GM21786 (cell line): Measurements from ENCODE around the gene BBS7.

ENCODE experiments used
- ATAC-seq: cut with Tn5 transposase; IDR thresholded peaks from one replicate; pipeline ENCODE4 v1.9.1; 2021; ENCODE audit not compliant: unreplicated experiment

BBS7 gene, protein sequence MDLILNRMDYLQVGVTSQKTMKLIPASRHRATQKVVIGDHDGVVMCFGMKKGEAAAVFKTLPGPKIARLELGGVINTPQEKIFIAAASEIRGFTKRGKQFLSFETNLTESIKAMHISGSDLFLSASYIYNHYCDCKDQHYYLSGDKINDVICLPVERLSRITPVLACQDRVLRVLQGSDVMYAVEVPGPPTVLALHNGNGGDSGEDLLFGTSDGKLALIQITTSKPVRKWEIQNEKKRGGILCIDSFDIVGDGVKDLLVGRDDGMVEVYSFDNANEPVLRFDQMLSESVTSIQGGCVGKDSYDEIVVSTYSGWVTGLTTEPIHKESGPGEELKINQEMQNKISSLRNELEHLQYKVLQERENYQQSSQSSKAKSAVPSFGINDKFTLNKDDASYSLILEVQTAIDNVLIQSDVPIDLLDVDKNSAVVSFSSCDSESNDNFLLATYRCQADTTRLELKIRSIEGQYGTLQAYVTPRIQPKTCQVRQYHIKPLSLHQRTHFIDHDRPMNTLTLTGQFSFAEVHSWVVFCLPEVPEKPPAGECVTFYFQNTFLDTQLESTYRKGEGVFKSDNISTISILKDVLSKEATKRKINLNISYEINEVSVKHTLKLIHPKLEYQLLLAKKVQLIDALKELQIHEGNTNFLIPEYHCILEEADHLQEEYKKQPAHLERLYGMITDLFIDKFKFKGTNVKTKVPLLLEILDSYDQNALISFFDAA

DNA sequence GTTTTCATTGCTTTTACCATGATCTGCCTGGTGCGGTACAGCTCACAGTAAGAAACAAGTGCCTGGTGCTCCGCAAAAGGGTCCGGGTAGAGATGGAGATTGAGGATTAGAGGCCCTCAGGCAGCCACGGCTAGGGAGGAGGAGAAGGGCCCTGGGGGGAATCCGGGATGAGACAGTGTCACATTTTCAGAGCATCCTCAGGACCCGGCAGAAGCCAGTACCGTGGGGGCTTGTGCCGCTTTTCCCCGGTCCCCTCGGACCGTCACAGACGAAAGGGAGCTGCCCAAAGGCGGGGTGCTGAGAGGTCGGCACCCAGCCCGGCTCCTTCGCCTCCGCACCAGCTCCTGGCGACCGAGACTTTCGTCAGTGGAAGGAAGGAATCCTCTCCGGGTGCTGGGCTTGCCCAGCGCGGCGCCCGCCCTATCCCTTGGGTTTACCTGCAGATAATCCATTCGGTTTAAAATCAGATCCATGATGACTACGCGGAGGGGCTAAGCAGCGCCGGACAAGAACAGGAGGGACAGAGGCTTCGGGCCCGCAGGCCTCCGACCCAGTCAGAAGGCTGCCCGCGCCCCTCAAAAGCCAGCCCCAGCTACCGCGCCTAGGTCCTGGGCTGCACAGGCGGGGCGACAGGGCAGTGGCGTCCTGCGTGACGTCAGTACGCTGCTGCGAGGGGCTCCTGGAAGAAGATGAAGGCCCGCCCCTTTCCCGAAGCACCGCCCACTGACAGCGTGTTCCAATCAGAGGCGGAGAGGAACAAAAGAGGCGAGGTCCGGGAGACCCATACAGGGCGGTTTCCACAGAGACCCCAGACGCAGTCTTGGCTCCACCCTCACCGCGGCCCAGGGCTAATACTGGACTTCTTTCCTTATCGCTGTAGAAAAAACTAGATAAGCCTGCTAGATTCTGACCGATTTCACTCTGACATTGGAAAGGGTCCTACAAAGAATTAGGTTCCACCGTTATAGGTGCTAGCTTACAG, at the start of gene BBS7:
BBS7 (minus strand) TSS at position 634 of the 982 bp plus-strand sequence; CDS start at position 473, 161 bp downstream.
- ATAC-seq: peak; percentile 98

DNA sequence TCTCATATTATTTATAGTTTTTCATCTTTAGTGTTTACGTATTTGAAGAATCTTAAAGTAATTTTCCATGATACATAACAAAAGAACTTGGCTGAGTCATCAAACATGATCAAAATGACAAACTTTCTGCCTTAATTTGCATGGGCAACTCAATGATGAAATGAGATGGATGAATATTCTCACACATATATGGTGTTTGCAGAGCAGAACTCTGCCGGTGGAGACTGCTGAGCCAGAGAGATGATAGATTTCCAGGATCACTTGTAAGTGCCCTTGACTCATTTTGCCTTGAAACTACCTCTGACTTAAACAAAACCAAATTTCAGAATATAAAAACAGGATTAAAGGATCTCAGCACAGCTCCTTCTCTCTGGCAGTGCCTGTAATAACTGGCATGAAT, 43.4 kb upstream of the BBS7 start:
- no peak for ATAC-seq

DNA sequence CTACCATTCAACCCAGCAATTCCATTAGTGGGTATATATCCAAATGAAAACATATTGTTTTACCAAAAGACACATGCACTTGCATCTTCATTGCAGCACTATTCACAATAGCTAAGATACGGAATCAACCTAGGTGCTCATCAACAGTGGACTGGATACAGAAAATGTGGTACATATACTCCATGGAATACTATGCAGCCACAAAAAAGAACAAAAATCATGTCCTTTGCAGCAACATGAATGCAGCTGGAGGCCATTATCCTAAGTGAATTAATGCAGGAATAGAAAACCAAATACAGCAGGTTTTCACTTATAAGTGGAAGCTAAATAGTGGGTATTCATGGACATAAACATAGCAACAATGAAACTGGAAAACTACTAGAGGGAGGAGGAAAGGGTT, 38.1 kb upstream of the BBS7 start:
- ATAC-seq: no peak

DNA sequence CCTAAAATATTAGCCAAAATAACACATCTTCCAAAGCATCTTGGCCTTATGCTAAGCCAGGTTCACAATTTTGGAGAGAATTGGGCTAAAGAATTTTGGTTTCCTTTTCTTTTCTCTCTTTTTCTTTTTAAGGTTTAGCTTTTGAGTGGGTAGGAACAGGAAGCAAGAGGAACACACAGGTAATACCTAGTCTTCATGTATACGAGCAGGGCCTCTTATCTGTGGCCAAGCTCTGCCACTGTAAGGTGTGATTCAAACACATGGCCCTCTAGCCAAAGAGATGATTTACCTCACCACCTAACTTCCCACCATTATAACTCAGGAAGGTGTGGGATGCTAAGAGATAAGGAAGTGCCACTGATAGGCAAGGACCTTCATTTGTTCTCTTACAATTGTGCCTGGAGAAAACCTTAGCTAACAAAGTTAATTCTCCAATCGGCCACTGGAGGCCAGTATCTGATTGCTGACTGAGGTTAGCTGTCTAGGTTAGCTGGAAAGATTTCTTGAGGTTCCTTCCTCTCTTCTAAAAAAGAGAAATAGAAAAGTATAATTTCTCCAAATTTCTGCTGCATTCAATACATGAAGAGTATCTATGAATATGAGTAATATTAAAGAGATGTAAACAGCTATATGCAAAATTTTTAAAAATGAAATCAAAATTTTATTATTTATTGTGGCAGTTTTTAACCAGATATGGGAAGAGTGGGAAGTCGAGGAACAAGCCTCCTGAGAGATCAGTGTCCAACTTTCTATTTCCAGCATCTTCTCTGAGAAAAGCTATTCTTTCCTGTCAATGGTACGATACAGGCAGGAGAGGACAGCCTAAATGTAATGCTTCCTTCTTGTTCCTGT, 30.1 kb upstream of the BBS7 start:
- ATAC-seq: peak; percentile 91

DNA sequence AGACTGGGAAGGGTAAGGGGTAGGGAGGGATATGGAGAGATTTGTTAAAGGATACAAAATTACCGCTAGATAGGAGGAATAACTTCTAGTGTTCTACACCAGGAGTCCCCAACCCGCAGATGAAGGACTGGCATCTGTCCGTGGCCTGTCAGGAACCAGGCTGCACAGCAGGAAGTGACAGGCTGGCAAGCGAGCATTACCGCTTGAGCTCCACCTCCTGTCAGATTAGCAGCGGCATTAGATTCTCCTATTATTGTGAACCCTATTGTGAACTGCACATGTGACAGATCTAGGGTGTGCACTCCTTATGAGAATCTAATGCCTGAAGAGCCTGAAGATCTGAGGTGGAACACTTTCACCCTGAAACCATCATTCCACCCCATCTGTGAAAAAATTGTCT, 27.9 kb upstream of the BBS7 start:
- ATAC-seq: no peak

DNA sequence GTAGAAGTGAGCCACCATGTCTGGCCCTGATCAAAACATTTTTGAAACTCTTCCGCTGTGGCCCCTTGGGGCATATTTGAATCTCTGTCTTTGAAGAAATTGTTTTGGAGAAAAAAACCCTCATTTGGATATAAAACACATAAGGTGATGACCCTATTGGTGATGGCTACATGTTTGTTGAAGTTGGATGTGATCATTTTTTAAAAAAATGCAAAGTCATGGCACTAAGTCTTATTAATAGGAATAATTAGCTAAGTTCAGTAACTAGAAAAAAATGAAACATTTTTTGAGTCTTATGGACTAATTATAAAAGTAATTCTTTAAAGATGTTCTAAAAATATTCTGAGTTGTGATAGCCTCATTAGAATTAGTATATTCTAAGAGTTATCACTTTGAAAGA, 17.9 kb upstream of the BBS7 start:
- no peak for ATAC-seq

DNA sequence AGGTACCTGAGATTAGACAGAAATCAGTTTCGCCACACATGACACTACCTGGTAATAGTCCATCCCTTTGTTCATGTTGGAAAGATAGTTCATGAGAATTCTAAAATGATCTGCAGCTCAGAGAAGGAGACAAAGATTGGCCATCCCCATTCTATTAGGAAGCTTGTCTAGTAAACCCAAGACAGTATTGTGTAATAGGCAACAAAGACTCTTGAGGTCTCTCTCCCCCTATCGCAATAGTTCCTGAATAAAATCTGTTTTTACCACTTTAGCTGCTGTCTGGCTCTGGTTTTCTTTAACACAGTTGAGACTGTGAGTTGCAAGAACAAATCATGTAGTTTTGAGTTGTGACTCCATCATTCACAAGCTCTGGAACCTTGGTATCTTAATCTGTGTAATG, 14.8 kb upstream of the BBS7 start:
- no peak for ATAC-seq

DNA sequence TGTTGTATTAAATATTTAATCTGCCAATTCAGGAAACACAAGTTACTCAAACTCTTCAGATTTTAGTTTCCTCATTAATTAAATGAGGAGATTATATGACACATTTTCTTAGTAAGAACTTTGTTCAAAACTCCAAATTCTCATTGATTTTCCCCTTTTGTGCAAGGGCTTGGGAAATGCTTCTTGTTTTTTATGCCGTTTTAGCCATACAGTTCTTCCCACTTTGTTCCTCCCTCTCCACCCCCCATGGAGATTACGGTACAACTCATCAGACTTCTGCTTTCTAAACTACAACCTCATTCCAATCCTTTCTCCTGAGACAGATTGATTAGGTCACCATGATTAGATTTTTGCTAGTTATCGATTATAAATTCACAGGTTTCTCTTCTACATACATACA, 10.9 kb upstream of the BBS7 start:
- ATAC-seq: no peak

DNA sequence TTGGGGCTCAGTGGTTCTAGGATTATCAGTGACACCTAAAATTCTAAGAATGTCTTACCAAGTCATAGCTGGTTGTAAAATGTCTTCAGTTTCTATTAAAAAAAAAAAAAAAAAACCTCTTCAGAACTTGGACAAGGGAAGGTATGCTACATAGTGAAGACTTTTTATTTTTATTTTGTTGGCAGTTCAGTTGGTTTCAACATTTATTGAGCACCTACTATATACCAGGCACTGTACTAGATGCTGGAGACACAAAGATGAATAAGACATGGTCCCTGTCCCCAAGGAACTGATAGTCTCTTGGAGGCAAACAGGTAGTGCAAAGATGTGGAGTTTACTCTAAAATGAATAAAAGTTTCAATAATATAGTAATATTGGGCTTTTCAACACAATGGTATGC, 8.9 kb upstream of the BBS7 start:
- ATAC-seq: no peak

DNA sequence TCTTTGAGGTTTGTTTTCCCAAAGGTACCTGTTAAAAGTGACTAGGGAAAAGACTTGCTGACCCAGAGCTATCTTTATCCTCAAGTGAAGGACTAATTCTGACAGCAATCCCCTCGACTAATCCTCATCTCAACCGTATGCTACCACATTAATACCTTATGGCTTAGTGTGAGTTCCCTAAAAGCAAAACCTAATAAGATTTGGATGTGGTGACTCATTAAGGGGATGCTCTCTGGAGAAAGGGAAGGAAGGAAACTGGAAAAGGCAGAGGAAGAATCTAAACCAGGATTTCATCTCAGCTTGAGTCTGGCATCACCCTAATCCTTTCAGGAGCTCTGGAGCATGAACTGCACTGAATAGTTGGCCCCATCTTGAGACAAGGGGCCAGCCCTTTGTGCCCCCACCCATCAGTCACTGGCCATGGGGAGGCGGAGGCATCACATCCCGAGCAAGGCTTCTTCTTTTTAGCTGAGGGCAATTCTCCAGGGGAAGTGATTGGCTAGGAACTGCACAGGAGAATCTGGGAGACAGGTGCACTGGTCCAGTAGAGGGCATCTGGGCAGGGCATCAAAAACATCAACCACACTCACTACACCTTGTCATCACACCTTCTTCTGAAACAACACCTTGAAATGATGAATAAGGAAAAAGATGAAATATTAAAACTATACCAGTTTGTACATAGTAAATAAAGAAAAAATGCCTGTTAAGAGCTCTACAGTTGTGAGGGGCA, 6.9 kb upstream of the BBS7 start:
- no peak for ATAC-seq

DNA sequence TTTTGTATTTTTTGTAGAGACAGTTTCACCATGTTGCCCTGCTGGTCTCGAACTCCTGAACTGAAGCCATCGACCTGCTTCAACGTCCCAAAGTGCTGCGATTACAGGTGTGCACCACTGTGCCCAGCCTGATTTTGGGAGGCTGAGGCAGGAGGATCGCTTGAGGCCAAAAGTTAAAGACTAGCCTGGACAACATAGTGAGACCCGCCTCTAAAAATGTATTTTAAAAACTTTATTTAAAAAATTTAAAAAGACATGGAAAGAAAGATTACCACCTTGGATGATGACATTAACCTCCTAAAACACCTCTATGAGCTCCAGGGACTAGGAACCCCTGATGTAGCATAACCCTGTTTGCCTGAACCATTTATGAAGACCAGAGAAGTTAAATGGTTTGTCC, 5.8 kb upstream of the BBS7 start:
- ATAC-seq: no peak

DNA sequence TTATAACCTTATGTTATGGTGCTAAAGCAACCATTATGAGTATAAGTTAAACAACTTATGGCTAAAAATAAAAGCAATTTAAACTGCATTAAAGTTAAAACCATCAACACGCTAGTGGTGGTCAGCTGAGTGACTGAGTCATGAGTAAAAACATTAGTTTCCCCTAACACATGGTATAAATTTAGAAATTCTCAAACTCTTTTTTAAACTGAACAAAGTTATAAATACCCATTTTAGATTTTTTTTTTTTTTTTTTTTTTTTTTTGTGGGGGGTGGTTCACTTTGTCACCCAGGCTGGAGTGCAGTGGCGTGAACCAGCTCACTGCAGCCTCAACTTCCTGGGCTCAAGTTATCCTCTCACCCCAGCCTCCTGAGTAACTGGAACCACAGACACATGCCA, 5.4 kb upstream of the BBS7 start:
- ATAC-seq: no peak

DNA sequence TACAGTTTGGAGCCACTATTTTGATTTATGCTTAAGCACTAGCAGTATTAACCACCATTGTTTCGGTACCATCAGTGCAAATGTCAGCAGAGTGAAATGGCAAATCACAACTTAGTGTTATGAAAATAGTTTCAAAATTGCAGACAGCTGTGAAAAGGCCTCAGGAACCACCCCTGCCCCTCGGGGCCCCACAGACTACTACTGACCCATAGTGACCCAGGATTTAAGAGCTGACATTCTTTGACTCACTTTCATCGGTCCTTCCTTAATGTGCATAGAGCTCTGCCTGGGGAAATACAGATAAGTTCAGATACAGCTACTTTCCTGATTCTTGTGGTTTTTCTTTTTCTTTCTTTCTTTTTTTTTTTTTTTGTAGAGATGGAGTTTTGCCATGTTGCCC, 3.3 kb upstream of the BBS7 start:
- ATAC-seq: no peak

DNA sequence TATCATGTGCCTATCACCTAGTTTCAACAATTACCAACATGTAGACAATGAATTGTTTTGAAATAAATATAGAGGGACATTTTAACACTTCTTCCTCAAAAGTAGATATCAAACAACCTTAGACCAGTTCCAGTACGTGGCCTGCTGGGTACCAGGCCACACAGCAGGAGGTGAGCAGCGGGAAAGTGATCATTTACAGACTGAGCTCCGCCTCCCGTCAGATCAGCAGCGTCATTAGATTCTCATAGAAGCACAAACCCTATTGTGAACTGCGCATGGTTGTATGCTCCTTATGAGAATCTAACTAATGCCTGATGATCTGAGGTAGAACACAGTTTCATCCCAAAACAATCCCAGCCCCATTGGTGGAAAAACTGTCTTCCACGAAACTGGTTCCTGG, 6.5 kb downstream of the BBS7 start:
- no peak for ATAC-seq

DNA sequence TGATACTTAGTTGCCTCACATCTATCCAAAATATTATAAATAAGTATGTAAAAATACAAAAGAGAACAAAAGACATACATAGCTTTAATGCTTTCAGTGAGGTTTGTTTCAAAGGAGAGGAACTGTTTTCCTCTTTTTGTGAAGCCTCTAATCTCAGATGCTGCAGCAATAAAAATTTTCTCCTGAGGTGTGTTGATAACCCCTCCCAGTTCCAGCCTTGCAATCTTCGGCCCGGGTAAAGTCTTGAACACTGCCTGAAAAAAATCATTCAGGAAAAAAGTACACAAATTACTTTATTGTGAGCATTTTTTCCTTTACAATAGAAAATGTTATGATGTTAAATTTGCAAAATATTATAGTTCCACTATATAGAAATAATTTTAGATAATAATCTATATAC, 8.8 kb downstream of the BBS7 start:
- no peak for ATAC-seq

DNA sequence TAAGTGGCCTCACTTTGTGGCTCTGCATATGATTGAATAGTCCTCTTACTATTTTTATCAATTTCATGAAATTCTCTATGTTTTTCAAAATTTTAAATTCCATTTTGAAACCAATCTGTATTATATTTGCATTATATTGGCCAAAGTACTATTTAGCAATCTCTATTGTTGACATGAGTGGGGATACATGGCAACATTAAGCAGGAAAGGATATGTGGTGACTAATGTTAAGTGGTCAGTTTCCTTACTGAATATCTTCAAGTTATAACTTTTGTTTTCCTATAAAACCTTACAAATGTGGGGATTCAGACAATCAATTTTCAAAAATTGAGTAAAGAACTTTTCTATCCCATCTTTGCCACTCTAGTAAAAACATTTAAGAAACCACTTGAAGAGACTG, 10.2 kb downstream of the BBS7 start:
- no peak for ATAC-seq

DNA sequence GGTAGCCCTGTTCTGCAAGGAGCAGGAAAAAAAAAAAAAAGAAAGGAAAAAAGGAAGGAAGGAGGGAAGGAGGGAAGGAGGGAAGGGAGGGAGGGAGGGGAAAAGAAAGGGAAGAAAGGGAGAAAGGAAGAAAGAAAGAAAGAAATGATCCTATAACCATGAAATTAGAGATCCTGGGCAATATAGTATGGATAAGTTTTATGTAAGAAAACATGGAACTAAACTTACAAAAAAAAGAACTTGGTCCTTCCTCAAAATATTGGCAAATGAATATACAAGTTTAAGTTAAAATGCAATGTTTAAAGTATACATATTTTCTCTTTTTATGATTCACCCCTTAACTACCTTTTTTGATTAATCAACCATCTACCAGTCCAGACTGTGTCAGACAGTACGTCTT, 18.9 kb downstream of the BBS7 start:
- ATAC-seq: no peak

DNA sequence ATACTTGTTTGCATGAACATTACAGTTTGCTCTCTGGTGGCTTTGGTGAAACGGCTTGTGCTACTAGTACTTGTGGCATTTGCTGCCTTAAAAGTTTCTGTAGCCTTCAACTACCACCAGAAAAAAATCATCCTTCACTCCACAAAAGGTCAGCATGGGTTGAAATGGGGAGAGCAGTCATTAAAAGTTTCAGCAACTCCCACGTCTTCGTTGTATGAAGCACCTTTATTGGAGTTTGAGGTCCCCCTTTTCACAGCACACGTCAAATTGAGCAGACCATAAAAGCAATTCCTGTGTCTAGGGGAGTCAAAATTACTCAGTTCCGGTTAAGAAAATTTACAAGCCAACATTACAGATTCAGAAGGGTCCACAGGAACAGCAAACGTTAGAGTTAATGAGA, 23.6 kb downstream of the BBS7 start:
- no peak for ATAC-seq

DNA sequence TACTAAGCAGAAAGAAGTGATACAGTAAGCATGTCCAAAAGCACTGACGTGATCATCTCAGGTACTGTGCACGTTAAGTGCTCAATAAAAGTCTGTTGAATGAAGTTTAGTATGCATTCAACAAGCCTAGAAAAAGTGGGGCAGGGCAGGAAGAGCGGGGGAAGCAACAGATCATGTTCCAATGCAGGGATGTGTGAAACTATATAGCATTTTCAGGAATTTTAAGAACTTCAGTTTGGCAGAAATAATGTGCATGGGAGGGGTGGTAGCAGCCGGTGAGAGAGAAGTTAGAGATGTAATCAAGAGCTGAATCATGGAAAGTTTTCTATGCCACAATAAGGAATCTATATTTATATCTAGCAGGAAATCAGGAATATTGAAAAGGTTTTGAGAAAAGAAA, 27.4 kb downstream of the BBS7 start:
- ATAC-seq: no peak

DNA sequence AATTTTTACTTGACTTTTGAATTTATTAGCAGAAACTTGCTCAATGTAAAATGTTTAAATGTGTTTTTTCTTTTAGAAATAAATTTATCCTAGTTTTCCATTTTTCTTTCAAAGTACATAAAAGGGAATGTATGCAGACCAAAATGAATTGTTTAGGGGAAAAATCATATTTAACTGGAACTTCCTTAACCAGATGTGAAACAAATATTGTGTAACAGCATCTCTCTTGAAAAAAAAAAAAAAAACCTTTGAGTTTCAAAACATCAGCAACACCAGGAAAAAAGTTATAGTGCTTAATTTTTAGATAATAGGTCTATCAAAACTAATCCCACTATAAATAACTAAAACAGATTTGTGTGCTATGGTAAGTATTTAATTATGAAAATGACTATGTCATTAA, 32.1 kb downstream of the BBS7 start:
- ATAC-seq: no peak
